K562 treated with DMSO at 1 percent for 4 hours (cell line): ENCODE measurements around the gene MGMT. TPM values are rescaled to one million over a fixed set of nuclear protein-coding genes. Genes with fewer than 3 reads are reported as not detected.

Experiments
- total RNA-seq: library from RNA; unstranded; fragments of 300-600 nt; gene quantifications from 2 replicates; pipeline ENCODE4 v1.2.3, GENCODE V29; 2022; ENCODE audit not compliant: insufficient read depth

MGMT gene
- 0.36 and 0.77 TPM in 2 replicates for total RNA-seq

GRCh38 chr10:129466703-129467358 lies at the start of gene MGMT:
Gene MGMT, plus strand, starts transcription at chr10:129467241.

